ENCODE data around the gene HMGCS2.

DNA sequence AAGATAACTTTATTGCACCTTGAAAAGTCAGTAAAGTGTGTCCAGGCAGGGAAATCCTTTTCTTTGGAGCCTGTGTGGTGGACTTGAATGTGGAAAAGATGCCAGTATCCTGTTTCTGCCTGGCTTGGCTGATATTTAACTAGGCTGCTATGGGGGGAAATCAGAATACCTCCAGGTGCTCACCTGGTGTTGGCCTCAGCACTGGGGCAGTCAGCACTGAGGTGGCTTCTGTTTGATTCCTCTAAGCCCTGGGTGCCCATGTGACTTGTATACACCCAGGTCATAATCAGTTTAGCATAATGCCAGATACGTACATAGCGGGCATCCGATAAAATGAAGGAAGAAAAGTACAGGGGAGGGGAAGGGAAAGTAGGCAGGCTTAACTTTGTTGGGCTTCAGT lies 49.7 kb downstream of the HMGCS2 start:
- TF ChIP-seq, protein P1, sequence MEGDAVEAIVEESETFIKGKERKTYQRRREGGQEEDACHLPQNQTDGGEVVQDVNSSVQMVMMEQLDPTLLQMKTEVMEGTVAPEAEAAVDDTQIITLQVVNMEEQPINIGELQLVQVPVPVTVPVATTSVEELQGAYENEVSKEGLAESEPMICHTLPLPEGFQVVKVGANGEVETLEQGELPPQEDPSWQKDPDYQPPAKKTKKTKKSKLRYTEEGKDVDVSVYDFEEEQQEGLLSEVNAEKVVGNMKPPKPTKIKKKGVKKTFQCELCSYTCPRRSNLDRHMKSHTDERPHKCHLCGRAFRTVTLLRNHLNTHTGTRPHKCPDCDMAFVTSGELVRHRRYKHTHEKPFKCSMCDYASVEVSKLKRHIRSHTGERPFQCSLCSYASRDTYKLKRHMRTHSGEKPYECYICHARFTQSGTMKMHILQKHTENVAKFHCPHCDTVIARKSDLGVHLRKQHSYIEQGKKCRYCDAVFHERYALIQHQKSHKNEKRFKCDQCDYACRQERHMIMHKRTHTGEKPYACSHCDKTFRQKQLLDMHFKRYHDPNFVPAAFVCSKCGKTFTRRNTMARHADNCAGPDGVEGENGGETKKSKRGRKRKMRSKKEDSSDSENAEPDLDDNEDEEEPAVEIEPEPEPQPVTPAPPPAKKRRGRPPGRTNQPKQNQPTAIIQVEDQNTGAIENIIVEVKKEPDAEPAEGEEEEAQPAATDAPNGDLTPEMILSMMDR (IDR thresholded peaks at IDR 0.05) = no peak
- TF ChIP-seq EZH2 (IDR thresholded peaks at IDR 0.05; ENCODE audit: borderline replicate concordance, insufficient read depth, low read depth, low read length, poor library complexity, severe bottlenecking) = no peak
